Suppressor macrophage (primary cell): ENCODE results near the gene ITGA11.
A peak's percentile ranks its signal among the peaks of the same experiment; 100 is the strongest.

Experiments used
- DNase-seq, 4 experiments: peaks; one replicate each; pipeline ENCODE4 v3.0.0-alpha.2; 2020 to 2022
- total RNA-seq, 17 experiments: gene quantifications; one replicate each; lab custom pipeline; 2026; ENCODE audit warnings: mixed read lengths in 6 of 17, inconsistent platforms in 3 of 17; lab: John Stamatoyannopoulos, UW

The ITGA11 gene, protein sequence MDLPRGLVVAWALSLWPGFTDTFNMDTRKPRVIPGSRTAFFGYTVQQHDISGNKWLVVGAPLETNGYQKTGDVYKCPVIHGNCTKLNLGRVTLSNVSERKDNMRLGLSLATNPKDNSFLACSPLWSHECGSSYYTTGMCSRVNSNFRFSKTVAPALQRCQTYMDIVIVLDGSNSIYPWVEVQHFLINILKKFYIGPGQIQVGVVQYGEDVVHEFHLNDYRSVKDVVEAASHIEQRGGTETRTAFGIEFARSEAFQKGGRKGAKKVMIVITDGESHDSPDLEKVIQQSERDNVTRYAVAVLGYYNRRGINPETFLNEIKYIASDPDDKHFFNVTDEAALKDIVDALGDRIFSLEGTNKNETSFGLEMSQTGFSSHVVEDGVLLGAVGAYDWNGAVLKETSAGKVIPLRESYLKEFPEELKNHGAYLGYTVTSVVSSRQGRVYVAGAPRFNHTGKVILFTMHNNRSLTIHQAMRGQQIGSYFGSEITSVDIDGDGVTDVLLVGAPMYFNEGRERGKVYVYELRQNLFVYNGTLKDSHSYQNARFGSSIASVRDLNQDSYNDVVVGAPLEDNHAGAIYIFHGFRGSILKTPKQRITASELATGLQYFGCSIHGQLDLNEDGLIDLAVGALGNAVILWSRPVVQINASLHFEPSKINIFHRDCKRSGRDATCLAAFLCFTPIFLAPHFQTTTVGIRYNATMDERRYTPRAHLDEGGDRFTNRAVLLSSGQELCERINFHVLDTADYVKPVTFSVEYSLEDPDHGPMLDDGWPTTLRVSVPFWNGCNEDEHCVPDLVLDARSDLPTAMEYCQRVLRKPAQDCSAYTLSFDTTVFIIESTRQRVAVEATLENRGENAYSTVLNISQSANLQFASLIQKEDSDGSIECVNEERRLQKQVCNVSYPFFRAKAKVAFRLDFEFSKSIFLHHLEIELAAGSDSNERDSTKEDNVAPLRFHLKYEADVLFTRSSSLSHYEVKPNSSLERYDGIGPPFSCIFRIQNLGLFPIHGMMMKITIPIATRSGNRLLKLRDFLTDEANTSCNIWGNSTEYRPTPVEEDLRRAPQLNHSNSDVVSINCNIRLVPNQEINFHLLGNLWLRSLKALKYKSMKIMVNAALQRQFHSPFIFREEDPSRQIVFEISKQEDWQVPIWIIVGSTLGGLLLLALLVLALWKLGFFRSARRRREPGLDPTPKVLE
- 0.49 to 10.7 (median 2.3) reads per million in 17 experiments for total RNA-seq

DNA sequence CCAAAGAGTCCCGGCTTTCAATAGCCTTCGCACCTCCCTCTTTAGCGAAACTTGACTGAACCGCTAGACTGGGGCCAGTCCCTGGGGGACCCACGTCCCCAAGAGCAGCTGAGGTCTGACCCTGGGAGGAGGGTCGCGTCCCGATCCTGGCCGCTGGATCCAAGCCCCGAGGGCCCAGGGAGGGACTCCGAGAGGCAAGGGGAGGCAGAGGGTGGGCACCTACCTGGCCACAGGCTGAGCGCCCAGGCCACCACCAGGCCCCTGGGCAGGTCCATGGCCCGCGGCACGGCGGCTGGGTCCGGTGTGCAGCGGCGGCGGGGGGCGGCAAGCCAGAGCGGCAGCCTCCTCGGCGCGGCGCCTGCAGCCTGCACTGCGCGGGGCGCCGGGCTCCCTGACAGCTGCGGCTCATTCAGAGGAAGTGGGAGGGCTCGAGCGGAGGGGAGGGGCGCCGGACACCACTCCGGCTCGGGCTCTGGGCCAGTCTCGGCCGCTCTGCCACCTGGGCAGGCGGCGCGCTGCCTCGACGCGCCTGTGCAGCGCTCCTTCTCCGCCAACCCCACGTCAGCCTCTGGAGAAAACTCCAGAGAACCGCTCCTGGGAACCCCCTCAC, at the start of gene ITGA11:
Gene ITGA11 (minus strand): TSS at position 372 of the 610 bp plus-strand sequence. CDS start 97 bp downstream, at position 275.
- DNase-seq: peak; percentile 4 to 55 (median 27)

- DNase-seq: no peak
These were observed 49.4 kb upstream of the ITGA11 start for GRCh38 chr15:68481321-68481720.

DNA sequence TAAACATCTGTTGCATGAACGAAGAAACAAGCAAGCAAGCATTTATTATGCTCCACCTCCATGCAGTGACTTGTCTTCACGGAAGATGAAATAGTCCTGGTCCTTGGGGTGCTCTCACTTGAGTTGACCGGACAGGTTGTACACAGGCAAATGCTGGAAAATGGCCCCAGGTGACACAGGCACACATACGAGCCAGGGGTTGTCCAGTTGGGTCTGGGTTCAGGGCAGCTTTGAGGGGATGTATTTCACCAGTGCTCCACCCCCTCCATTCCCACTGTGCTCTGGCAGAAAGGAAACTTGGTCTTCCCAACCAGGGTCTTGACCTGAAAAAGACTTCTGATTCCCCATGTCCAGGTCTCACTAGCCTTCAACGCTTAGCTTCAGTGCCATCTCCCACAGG, 48.3 kb upstream of the ITGA11 start:
- no peak for DNase-seq

DNA sequence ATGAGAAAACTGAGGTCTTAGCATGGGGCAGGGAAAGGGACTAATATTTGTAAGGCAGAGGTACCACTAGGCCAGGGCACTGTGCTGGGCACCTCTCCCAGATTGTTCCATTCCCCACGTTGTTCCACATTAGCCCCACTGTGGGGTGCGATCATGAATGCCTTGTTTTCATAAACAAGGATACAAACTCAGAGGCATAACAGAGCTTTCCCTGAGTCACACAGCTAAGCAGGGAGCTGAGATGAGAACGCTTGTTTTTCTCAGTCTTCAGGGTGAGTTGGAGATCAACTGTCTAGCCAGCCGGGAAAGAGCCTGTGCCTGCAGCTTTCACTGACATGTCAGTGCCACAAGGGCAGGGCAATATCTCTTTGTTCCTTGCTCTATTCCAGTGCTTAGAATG, 47.9 kb upstream of the ITGA11 start:
- no peak for DNase-seq

- no peak for DNase-seq
These were observed 47.4 kb upstream of the ITGA11 start for GRCh38 chr15:68479406-68479805.

- no peak for DNase-seq
These were observed 46.9 kb upstream of the ITGA11 start for GRCh38 chr15:68478853-68479252.

DNA sequence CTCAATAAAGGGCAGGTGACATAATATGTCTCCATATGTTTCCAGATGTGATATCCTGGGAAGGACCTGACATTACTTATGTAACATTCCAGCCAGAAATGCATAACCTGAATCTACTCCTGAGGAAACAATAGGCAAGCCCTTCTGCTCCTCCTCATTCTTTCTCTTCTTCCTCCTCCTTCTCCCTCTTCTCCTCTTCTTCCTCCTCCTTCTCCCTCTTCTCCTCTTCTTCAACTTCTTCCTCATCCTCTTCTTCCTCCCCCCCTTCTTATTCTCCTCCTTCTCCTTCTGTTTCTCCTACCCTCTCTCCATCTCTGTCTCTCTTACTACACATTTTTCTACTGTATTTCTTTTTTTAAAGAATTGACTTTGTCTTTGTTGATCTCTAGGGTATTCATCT, 43.5 kb upstream of the ITGA11 start:
- no peak for DNase-seq

- DNase-seq: no peak
These were observed 39.6 kb upstream of the ITGA11 start for GRCh38 chr15:68471541-68471940.

DNA sequence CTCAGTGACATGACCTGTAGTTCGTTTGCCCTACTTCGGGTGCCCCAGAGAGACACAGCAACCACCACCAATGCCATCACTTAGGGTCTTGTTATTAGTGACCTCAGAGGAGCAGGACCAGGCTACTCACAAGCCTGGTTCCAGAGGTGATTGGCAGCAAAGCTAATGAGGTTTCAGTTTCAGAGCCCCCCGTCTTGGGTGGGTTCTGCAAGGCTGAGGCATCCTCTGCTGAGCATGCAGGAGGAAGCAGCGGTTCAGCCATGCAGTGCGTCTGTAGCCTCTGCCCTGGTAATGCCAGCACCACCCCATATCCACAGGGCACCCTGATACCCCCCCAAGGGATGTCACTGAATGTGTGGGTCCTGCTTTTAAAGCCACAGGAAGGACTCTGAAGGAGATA, 39.0 kb upstream of the ITGA11 start:
- DNase-seq: no peak

DNA sequence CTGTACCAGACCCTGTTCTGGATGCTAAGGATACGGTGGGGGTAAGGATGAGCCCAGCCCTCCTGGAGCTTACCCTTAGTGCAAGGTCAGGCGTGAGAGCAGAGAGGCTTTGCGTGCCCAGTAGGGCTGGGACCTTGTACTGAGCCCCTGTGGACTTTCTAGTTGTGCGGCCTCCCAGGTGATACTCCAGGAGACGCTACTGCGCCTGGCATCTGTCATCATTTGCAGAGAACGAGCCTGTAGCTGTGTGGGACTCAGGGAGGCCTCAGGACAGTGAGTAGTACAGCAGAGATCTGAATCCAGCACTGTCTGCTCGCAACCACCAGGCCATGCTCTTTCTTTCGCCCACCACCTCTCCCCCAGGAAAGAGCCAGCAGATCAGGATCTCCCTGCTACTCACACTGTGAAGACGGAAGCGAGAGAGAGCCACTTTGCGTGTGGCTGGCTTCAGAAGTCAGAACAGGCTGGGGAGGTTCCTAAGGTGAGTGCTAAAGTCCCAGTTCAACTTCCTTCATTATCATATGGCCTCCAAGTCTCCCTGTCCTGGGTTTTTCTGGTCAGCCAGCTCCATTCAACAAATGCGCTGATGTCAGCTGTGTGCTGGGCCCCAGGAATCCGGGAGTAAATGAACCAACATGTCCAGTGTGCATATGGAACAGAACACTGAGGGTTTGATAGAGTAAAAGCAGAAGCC, 38.2 kb upstream of the ITGA11 start:
- no peak for DNase-seq

- no peak for DNase-seq
These were observed 37.4 kb upstream of the ITGA11 start for GRCh38 chr15:68469162-68470048.

DNA sequence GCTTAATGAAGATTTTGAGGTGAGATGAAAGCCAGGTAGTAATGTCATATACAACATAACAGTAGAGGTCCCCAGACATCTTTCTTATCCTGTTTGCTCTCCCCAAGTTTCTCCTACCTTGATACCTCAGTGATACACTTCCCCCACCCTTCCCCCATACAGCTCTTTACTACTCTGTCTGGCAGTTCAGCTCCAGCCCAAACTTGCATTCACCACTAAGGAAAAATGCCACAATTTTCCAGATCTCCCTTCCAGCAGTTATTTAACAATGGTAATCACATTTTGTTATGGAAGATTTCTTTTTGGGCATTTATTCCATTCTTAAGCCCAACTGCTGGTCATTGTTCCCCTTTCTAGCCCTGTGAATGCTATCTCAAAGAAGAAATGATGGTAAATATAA, 34.9 kb upstream of the ITGA11 start:
- DNase-seq: no peak

DNA sequence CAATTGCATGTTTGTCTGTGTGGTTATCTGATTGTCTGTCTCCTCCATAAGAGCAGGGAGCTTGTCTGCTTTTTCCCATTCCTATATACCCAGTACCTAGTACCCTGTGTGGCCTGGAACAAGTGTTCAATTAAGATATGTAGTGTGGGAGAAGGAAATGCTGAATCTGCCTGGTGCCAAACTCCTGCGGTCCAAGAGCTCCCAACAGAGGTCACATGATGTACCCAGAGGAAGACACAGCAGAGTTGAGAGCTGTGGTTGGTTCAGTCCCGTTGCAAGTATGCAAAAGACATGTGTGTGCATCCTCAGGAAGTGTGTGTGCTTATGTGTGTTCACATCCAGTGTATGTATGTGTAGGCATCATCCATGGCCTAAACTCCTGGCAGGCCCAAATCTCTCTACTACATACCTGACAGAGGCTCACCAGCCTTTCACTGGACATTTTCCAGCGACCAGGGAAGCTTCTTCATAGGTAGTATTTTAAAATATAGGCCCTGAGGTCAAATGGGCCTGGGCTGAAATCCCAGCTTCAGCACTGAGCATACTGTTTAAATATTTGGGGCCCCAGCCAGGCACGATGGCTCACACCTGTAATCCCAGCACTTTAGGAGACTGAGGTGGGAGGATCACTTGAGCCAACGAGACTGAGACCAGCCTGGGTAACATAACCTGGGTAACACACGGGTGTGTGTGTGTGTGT, 34.0 kb upstream of the ITGA11 start:
- peak in 1 of 4 experiments; percentile 13 for DNase-seq

- no peak for DNase-seq
These were observed 32.6 kb upstream of the ITGA11 start for GRCh38 chr15:68464448-68465090.

GRCh38 chr15:68463996-68464395, 32.0 kb upstream of the ITGA11 start:
- DNase-seq: peak in 1 of 4 experiments; percentile 14

GRCh38 chr15:68463444-68463843, 31.5 kb upstream of the ITGA11 start:
- no peak for DNase-seq

- DNase-seq: no peak
These were observed 28.2 kb upstream of the ITGA11 start for GRCh38 chr15:68460166-68460565.

DNA sequence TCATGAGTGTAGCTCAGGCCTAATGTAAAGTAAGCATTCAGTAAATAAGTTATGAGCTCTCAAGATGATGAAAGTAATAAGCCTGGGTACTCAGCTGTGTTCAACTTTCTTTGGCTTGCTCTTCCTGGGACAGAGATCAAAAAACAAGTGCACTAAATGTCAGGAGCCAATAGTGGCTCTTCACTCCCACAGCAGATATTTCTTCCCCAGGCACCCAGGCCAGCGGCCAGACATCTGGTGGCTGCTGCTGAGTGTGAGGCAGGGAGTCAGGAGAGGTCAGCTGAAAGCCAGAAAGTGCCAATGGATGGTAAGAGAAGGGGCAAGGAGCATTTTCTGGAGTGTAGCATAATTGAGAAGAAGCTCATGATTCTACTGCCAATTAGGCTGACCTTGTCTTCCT, 18.2 kb upstream of the ITGA11 start:
- no peak for DNase-seq

GRCh38 chr15:68449389-68449788, 17.4 kb upstream of the ITGA11 start:
- DNase-seq: no peak
